Erythroblast (primary cell): ENCODE results near the gene MRPL2.

Experiments used
- DNase-seq, 2 experiments: peaks; one replicate each; lab custom pipeline; 2025; lab: John Stamatoyannopoulos, UW
- GATA1 ChIP-seq: IDR thresholded peaks from 2 replicates; pipeline ENCODE4 v1.6.1; 2011; ENCODE audit warnings: low read depth, mild to moderate bottlenecking, control low read depth, low read length, moderate library complexity
- POLR2A ChIP-seq: IDR thresholded peaks from 2 replicates; pipeline ENCODE4 v1.6.1; 2011; ENCODE audit warnings: mild to moderate bottlenecking, low read length

MRPL2 gene

GRCh38 chr6:43033496-43034189, 25.6 kb downstream of the MRPL2 start:
- TF ChIP-seq GATA1 = no peak
- TF ChIP-seq POLR2A = no peak
- no peak for DNase-seq

GRCh38 chr6:43032326-43032725, 26.9 kb downstream of the MRPL2 start:
- no peak for TF ChIP-seq GATA1
- no peak for TF ChIP-seq POLR2A
- DNase-seq = no peak

- TF ChIP-seq GATA1 (no peak), POLR2A (no peak)
- no peak for DNase-seq
Observed at GRCh38 chr6:43029120-43029519, 30.1 kb downstream of the MRPL2 start.

- TF ChIP-seq POLR2A = no peak
- TF ChIP-seq GATA1 = no peak
- DNase-seq = no peak
Observed at GRCh38 chr6:43026365-43026764, 32.9 kb downstream of the MRPL2 start.

GRCh38 chr6:43024436-43024835, 34.8 kb downstream of the MRPL2 start:
- TF ChIP-seq GATA1 (no peak), POLR2A (no peak)
- DNase-seq = no peak

- DNase-seq = peak; percentile 73 to 77
Observed at GRCh38 chr6:43021270-43022047, 37.8 kb downstream of the MRPL2 start, which contains the start of gene RRP36. Gene RRP36, plus strand, starts transcription at chr6:43021623. Its CDS starts 32 bp downstream, at chr6:43021655.

GRCh38 chr6:43020847-43021246, 38.4 kb downstream of the MRPL2 start:
- no peak for TF ChIP-seq POLR2A
- TF ChIP-seq GATA1 = no peak

More at GRCh38 chr6:43021270-43022047, 37.8 kb downstream of the MRPL2 start, which contains the start of gene RRP36:
- TF ChIP-seq GATA1 (no peak), POLR2A (peak; percentile 65)

GRCh38 chr6:43020052-43020705, 39.1 kb downstream of the MRPL2 start:
- no peak for DNase-seq
- TF ChIP-seq POLR2A (no peak), GATA1 (no peak)

More at GRCh38 chr6:43020847-43021246, 38.4 kb downstream of the MRPL2 start:
- no peak for DNase-seq

- no peak for DNase-seq
- no peak for TF ChIP-seq GATA1
Observed at GRCh38 chr6:43019152-43019551, 40.1 kb downstream of the MRPL2 start.

GRCh38 chr6:43016943-43017334, 42.3 kb downstream of the MRPL2 start:
- DNase-seq = no peak
- TF ChIP-seq GATA1 (no peak), POLR2A (no peak)

- no peak for TF ChIP-seq POLR2A
- no peak for TF ChIP-seq GATA1
- DNase-seq = peak in 1 of 2 experiments; percentile 19
Observed at GRCh38 chr6:43016176-43016942, 42.9 kb downstream of the MRPL2 start.

- TF ChIP-seq POLR2A (no peak), GATA1 (no peak)
- peak in 1 of 2 experiments; percentile 46 for DNase-seq
Observed at GRCh38 chr6:43014434-43014909, 44.8 kb downstream of the MRPL2 start.
